ENCODE results near the gene CDC42BPB.
"Not testable (repeated sequence)": the region's sequence is repeated elsewhere in the genome, so short reads cannot be mapped to it uniquely, and the experiment has no call there.

Gene CDC42BPB

DNA sequence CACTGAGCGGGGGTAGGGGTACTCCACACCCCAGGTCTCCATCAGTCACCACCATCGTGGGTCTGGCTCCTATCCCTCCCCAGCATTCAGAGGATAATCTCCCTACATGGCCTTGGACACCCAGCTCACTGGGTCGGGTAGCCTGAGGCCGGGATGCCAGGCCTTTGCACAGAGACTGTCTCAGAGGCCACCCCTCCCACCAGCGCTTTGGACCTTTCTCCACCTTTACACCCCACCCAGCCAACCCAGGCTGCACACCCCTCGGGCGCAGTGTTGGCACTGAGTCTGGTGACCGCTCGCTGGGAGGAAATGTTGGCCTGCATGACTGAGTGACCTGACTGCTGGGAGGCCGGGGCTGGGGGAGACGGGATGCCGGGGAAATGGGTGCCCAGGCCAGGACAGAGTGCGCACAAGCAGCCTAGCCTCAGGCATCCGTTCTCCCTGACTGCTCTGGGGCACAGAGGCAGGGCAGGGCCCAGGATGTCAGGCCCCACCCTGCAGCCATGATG, 16.1 kb upstream of the CDC42BPB start:
- DNase-seq = no peak

DNA sequence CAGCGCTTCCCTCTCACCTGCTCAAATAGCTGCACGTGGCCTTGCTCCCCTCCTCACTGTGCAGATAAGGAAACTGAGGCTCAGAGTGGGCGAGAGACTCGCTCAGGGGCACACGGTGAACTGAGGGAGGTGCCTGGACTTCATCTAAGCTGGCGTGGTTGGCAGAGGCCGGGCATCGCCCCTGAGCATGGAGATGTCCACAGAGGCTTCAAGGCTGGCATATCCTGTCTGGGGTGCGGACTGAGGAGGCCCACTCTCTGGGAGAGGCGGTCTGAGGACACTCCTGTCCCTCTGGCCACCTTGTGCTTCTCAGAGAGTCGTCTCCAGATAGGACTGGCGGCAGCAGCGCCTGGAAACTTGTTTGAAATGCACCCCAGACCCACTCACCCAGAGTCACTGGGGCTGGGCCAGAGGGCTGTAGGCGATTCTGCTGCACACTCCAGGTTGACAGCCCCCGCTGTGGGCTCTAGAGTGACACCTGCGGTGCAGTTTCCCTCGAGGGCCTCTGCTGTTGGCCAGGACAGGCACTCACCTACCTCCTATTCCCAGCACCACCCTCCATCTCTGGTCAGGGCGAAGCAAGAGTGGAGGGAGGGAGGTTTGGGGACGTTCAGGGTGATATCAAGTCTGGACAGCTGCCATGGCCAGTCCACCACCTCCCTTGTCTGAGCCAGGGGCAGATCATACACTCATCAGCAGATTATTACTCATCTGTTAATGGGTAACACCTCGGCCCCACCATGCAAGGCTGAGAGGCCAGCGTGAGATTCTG, 15.4 kb upstream of the CDC42BPB start:
- no peak for DNase-seq

DNA sequence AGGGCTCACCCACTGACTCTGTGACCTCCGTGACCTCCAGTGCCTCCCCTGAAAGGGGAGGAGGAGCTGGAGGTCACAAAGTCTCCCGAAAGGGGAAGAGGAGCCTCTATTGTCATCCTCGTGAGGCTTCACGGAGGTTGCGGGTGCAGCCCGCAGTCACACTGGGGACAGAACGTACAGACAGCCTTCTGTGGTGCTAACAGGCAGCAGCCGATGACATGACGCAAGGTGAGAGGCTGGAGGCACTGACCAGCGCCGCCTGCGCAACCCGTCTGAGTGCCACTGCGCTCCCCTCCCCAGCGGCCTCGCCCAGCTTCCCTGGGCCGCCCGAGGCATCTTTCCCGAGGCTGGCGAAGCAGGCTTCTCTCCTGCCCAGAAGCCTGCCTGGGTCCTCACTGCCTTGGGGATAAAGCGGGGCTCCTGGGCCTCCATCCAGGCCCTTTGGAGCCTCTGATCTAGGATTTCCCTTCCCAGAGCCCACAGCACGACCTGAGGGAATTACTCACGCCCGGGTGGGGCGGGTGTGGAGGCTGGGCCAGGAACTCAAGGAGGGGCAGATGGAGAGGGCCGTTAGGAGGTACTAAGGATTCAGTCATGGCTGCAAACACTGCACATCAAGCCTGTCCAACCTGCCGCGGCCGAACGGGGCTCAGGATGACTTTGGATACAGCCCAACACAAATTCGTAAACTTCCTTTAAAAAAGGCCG, 14.3 kb upstream of the CDC42BPB start:
- peak; percentile 57 for DNase-seq

DNA sequence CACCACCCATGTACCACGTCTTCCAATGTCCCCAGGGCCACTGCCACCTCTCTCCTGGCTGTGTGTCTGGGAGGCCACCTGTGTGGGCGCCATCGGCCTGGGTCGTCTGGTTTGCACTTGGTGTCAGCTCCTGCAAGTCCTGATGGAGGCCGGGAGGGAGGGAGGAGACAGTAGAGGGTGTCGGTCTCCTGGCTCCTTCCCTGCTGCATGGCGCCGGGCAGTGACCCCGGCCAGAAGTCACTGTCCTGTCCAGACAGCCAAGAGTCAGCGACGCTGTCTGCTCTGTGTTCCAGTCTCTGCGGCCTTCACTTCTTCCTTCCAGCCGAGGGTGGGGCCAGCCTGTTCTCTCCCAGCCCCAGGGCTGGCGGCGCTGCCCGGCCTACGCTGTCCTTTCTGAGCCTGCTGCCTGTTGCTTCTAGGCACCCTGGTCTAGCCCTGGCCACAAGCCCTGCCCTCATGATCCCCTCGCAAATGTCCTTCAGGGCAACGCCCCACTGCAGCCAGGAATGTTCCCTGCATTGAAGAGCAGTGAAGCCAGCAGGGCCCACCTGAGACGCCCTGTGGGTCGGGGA, 13.7 kb upstream of the CDC42BPB start:
- no peak for DNase-seq

DNA sequence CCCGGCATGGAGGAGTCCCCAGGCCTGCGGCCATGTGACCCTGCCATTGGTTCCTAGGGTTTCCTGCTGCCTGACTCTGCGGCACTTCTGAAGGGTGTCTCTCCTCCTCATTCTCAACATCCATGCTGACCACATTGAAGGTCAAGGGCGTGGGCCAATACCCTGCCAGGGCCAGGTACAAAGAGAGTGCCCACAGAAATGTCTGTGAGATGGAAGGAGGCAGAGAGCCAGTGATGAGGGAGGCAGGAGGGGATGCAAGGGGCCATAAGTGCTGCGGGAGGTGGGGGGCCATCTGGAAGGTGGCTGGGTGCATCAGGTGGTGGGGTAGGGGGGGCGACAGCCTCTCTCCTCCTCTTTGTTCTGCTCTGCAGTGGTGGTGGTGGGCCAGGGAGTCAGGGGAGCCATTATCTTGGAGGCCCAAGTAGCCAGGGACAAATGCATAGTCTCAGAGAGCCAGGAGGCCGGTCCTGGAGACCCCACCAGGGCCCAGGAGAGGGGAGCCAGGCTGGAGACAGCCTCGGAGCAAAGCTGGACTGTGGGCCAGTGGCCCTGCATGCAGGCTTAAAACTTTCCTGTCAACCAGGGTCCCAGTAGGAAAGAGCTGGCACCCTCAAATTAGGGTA, 13.0 kb upstream of the CDC42BPB start:
- DNase-seq = no peak

DNA sequence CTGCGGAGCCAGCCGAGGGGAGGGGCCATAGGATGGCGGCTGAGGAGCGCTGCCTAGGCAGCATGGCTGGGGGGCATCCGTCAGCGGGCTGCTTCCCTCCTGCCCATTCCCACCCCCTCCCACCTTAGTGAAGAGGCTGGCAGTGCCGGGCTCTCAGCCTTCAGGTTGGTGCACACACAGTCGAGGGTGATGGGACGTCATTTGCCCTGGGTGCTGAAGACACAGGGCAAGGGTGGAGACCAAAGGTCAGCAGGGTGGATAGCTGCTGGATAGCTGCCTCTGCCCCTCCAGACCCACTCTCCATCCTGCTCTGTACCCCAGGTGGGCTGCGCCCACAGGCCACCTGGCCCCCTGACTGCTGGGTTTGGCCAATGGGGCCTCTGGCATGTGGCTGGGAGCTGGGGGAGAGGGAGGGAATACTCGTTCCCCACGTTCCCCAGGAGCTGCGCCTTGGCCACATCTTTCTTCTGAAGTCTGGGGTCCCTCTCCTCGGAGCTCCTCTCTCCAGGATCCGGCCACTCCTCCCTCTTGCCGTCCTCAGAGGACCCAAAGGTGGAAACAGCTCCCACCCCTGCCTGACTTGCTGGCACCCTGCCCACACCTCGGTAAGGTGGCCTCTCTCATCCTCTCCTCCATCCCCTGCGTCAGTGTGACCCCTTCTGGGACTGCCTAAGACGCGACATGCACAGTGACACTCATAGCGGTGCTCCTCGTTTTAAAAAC, 11.2 kb upstream of the CDC42BPB start:
- no peak for DNase-seq

DNA sequence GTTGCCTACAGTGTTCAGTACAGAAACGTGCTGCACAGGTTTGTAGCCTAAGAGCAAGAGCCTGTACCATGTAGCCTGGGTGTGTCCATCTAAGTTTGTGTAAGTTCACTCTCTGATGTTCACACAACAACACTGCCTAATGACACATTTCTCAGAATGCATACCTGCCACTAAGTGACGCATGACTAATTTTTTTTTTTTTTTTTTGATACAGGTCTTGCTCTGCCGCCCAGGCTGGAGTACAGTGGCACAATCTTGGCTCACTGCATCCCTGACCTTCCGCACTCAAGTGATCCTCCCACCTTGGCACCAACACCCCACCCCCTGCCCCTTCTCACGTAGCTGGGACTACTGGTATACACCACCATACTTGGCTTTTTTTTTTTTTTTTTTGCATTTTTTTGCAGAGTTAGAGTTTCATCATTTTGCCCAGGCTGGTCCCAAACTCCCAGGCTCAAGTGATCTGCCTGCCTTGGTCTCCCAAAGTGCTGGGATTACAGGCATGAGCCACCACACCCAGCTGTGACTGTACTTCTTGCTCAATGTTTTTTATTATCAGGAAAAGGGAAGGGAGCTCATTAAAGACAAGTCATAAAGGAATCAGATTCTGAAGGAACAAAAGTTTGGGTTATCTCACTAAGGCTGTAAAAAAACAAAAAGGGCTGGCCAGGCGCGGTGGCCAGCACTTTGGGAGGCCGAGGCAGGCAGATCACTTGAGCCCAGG, 10.0 kb upstream of the CDC42BPB start:
- DNase-seq = peak; percentile 56

DNA sequence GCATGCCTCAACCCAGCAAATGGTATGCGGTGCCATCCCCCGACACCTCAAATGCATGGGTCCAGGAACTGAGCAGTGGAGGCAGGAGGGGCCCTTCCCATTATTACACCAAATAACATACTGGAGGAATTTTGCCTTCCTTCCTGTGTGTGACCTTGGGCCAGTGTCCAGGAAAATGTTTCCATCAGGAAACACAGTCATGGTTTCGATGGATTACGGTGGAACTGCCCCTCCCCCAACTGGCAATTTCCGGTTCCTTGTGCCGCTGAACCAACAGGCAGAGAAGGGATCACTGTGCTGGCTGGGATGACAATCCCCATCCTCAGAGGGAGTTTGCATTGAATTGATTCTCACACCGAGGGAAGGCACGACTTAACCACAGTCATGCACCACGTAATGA, 9.1 kb upstream of the CDC42BPB start:
- DNase-seq = no peak

DNA sequence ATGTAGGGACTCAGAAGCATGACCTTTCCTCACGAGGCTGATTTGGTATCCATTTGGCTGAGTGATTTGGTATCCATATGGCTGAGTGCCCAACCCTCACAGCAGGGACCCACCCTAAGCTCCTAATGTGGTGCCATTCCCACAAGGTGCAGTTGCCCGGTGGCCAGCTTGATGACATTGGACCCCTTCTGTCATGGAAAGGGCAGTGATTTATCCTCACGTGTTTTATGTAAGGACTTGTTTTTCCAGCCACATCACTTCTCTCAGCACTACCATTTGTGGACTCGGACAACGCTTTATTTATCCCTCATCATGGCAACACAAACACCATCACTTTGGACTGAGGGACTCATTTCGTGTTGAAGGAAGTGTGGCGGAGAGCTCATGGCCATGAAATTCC, 8.5 kb upstream of the CDC42BPB start:
- no peak for DNase-seq

DNA sequence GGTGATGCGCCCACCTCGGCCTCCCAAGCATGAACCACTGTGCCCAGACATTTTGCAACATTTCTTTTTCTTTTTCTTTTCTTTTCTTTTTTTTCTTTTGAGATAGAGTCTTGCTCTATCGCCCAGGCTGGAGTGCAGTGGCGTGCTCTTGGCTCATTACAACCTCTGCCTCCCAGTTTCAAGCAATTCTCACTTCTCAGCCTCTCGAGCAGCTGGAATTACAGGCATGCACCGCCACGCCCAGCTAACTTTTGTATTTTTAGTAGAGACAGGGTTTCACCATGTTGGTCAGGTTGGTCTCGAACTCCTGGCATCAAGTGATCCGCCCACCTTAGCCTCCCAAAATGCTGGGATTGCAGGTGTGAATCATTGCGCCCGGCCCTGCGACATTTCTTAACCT, 7.6 kb upstream of the CDC42BPB start:
- DNase-seq = no peak

DNA sequence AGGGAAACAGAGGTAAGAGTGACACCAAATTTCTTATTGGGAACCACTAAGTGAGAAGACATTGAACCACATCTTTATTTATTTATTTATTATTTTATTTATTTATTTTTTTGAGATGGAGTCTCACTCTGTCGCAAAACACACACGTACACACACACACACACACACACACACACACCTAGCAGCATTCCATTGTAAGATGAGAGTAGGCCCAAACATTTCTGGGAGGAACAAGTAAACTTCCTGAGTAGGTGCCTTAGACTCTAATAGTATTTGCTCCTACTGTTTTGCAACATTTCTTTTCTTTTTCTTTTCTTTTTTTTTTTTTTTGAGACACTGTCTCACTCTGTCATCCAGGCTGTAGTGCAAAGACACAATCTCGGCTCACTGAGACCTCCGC, 7.1 kb upstream of the CDC42BPB start:
- no peak for DNase-seq

DNA sequence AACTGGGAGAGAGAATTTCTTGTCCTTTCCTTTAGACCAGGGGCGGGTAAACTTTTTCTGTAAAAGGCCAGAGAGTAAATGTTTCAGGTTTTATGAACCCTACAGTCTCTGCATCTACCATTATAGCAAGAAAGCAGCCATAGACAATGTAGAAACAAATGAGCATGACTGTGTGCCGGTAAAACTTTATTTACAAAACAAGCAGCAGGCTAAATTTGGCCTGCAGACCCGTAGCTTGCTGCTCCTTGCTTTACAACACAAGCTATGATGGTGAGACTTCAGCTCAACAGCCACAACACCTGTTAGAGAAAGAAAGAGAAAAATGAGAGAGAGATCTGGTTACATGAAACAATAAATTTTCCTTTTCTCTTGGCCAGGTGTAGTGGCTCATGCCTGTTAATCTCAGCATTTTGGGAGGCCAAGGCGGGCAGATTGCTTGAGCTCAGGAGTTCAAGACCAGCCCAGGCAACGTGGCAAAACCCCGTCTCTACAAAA, 4.2 kb upstream of the CDC42BPB start:
- no peak for DNase-seq

DNA sequence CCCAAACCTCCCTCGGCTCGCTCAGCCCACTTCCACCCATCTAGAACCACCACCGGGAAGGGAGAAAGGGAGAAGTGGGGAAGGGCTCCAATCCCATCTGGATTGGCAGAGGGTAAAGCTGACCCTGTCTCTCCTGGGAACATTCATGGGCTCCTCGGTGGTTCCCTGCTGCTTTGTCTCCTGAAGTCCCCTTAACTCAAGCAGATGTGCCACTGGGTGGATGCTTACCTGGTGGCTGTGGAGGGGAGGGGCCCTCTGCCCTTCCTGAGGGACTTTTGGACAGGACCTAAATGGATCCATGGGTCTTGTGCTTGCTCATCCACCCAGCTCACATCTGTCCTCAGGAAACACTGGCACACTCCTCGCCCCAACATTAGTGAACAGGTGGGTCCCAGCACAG, 2.2 kb upstream of the CDC42BPB start:
- no peak for DNase-seq

DNA sequence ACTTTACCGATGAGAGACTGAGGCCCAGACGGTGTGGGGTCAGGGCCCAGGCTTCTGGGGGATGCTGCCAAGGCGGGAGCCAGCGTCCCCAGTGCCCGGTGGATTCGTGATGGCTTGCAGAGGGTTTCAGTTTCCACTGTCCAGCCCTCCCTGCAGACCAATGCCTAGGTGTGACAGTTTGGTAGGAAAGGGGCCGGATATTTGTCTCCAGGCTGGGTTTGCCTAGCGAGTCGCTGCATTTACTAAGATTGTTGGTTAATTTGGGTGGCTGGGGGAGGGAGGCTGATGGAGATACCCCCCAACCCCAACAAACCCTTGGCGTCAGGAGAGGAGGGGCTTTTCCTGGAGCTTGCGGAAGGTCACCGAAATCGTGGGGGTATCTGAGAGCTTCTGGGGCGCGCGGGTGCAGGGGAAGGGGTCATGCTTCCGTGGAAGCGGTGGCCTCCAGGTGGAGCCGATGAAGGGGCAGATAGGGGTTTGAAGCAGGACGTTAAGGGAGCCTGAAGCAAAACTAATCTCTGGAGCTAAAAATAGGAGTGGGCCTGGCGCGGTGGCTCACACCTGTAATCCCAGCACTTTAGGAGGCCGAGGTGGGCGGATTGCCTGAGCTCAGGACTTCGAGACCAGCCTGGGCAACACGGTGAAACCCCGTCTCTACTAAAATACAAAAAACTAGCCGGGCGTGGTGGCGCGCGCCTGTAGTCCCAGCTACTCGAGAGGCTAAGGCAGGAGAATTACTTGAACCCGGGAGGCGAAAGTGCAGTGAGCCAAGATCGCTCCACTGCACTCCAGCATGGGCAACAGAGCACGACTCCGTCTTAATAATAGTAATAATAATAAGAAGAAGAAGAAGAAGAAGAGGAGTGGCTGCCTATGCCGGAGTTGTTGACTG, 1.1 kb upstream of the CDC42BPB start:
- DNase-seq = no peak

DNA sequence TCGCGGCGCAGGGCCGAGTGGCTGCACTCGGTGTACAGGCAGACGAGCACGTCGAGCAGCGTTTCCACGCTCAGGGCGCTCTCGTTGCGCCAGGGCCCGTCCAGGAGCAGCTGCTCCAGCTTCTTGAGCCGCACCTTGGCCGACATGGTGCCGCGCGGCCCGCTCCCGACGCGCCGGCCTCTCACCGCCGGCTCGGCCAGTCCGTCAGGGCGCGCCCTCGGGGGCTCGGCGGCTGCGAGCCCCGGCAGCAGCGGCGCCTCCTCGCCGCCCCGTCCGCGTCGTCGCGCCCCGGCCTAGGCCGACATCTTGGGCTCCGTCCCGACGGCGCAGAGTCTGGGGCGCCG, 349 bp downstream of the CDC42BPB start:
- peak; percentile 22 for DNase-seq

DNA sequence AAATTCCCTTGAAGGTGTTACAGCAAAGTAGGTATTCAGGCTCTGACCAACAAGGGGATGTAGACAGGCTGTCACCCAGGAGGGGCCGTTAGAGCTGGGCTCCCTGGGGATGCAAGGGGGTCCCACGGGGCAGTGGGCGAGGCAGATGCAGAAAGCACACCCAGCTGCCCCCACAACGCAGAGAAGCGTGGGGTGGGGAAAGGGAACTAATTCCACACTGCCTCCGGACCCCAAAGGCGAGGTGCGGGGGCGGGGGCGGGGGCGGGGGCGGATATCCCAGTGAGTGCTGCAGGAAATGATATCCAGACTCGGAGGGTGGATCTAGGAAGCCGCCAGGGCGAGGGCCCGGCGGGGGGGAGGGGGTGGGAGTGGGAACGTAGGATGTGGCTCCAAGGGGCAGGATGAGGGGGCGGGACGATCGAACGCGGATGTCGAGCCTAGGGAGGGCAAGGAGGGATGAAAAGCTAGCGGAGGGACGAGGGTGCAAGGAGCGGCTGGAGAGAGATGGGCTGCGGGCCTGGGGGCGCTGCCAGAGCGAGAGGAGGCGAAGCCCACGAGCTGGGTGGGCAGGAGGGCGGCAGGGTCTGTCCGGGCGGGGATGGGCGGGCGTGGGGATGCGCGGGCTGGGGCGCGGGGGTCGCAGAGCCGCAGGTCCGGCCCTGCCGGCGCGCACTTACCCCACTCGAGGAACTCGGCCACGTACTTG, 874 bp downstream of the CDC42BPB start:
- peak; percentile 73 for DNase-seq

DNA sequence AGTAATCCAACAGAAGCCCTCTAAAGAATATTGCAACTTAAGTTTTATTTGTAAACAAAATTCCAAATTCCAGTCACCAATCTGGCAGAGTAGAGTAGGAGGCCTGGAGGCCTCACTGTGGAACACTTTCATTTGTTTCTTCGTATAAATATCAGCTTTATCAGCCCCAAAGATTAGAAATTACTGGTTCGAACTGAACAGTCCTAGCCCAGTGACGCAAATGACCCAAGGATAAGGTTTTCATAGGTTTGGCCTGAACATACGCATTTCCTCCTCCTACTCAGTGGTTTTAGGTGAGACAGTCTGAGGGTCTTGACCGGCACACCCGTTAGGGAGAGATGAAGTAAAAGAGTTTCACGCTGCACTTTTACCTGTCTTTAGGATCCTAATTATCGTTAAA, 1.7 kb downstream of the CDC42BPB start:
- no peak for DNase-seq

DNA sequence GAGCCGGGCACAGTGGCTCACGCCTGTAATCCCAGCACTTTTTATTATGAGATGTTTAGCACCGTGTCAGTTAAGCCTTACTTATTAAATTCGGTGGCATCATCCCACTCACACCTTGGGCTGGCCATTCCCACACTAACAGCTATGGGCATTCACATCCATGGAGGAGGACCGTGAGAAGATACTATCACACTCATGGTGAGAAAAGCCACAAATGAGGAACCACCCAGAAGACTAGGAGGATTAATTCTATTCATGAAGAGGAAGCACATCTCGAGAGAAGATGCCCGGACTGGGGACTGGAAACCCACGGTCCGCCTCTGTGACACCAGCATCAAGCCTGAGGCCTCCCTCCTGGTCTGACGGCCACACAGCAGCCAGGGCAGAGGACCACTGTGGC, 4.9 kb downstream of the CDC42BPB start:
- DNase-seq = no peak

DNA sequence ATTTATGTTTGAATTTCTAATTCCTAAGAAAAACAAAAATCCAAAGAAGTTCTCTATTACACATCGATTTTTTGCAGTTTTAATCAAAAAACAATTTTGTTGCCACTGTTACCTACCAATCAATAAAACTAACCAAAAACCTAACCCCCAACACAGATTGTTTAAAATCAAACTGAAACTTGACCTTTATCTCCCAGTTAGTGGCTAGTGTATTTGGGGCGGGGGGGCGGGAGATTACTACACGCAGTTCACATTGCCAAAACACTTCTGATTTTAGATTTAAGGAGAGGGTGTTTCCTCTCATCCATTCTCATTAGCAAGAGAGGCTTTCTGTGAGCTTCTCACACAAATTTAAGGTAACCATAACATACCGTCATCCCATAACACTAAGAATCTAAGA, 6.4 kb downstream of the CDC42BPB start:
- DNase-seq = no peak

DNA sequence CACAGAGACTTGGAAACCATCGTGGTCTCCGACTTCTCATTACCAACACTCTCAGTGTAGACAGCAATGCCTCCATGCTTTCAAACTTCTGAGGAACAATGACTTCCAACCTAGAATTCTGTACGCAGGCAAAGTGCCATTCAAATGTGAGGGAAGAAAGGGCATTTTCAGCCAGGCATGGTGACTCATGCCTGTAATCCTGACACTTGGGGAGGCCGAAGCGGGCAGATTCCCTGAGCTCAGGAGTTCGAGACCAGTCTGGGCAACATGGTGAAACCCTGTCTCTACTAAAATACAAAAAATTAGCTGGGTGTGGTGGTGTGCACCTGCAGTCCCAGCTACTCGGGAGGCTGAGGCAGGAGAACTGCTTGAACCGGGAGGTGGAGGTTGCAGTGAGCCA, 9.9 kb downstream of the CDC42BPB start:
- DNase-seq = not testable (repeated sequence)
